Panc1 (cell line): ENCODE results near the gene LRCH1. TPM values are rescaled to one million over a fixed set of nuclear protein-coding genes. Genes with fewer than 3 reads are reported as not detected.

Experiments
- ATAC-seq: fragments of 200-7000 bp; cut with Tn5 transposase; 2 replicates; pipeline ENCODE4 v1.9.1; 2020; ENCODE audit warnings: mild to moderate bottlenecking, moderate library complexity
- BruUV-seq: library from RNA; stranded (reverse); fragments of 400-500 nt; replicated peaks from 2 replicates; lab custom pipeline; 2021; lab: Mats Ljungman, UMichigan
- CTCF ChIA-PET: fragments of 300-600 bp; sonication (Branson Sonifier 250); formaldehyde crosslinking; loops from one replicate; lab custom pipeline; 2022; ENCODE audit warnings: antibody characterized with exemption; lab: Charles Lee
- POLR2A ChIA-PET: fragments of 300-600 bp; sonication (Branson Sonifier 250); formaldehyde crosslinking; loops from one replicate; lab custom pipeline; 2022; ENCODE audit warnings: antibody characterized with exemption; lab: Charles Lee
- DNase-seq: peaks from one replicate; pipeline ENCODE4 v3.0.0-alpha.2; 2010; ENCODE audit warnings: low read depth, low spot score
- H3K27ac ChIP-seq: 2 replicates; pipeline ENCODE4 v1.5.1; 2011; ENCODE audit warnings: mild to moderate bottlenecking, low read length, inconsistent platforms
- H3K27me3 ChIP-seq: fragments of 200-500 bp; sonication (Bioruptor generic); 2 replicates; pipeline ENCODE4 v1.6.0; 2014; ENCODE audit warnings: low read length, inconsistent platforms; ENCODE audit not compliant: control insufficient read depth, insufficient read depth
- H3K36me3 ChIP-seq: fragments of 200-500 bp; sonication (Bioruptor generic); 2 replicates; pipeline ENCODE4 v1.5.1; 2014; ENCODE audit warnings: inconsistent platforms, mild to moderate bottlenecking, low read length, moderate library complexity; ENCODE audit not compliant: control insufficient read depth, insufficient read depth
- H3K4me1 ChIP-seq: 2 replicates; pipeline ENCODE4 v1.5.1; 2011; ENCODE audit warnings: inconsistent platforms, mild to moderate bottlenecking, low read length, moderate library complexity; ENCODE audit not compliant: control insufficient read depth, insufficient read depth
- H3K4me3 ChIP-seq, 2 experiments: 2 replicates each; pipeline ENCODE4 v1.5.1; 2011 to 2012; ENCODE audit warnings: low read depth in 2 of 2, low read length in 2 of 2, mild to moderate bottlenecking in 2 of 2, inconsistent platforms in 1 of 2, moderate library complexity in 1 of 2
- H3K9me3 ChIP-seq: fragments of 200-500 bp; sonication (Bioruptor generic); 2 replicates; pipeline ENCODE4 v1.5.1; 2014; ENCODE audit warnings: low read depth, mild to moderate bottlenecking, inconsistent platforms, low read length, moderate library complexity; ENCODE audit not compliant: control insufficient read depth, insufficient read depth
- CTCF ChIP-seq: fragments of 450-650 bp; IDR thresholded peaks from 2 replicates; pipeline ENCODE4 v1.5.1; 2017; ENCODE audit warnings: mild to moderate bottlenecking
- POLR2AphosphoS5 ChIP-seq: IDR thresholded peaks from 2 replicates; pipeline ENCODE4 v1.6.1; 2012; ENCODE audit warnings: mild to moderate bottlenecking, low read depth, low read length, moderate library complexity
- REST ChIP-seq, 2 experiments: IDR thresholded peaks; 2 replicates each; pipeline ENCODE4 v1.6.1; 2011 to 2012; ENCODE audit warnings: low read depth in 2 of 2, control low read depth in 1 of 2, low read length in 1 of 2, mild to moderate bottlenecking in 1 of 2, moderate library complexity in 1 of 2; ENCODE audit not compliant: insufficient read depth in 1 of 2
- SIN3A ChIP-seq: IDR thresholded peaks from 2 replicates; pipeline ENCODE4 v1.6.1; 2012; ENCODE audit warnings: low read depth, mild to moderate bottlenecking, low read length, moderate library complexity, borderline replicate concordance; ENCODE audit not compliant: insufficient read depth
- TCF7L2 ChIP-seq: IDR thresholded peaks from 2 replicates; pipeline ENCODE4 v1.6.1; 2011; ENCODE audit warnings: mild to moderate bottlenecking, low read depth, low read length, inconsistent platforms
- in situ Hi-C: cut with HindIII; loops from 2 replicates; pipeline ENCODE4 v1.10.0; 2016; ENCODE audit warnings: low sequenced_read_pairs, low pct_unique_long_range_greater_than_20kb
- intact Hi-C: fragments of 100-400 bp; cut with micrococcal nuclease; formaldehyde crosslinking; loops from one replicate; pipeline ENCODE4 v1.10.0; 2022; ENCODE audit not compliant: unreplicated experiment
- total RNA-seq: library from RNA; stranded (reverse); gene quantifications from one replicate; pipeline ENCODE4 v1.2.1, GENCODE V29; 2021; ENCODE audit not compliant: unreplicated experiment

LRCH1 gene
- total RNA-seq, 1 experiment from 2014 or later = 7.9 TPM

GRCh38 chr13:46663206-46664037 is 110.5 kb downstream of the LRCH1 start:
- POLR2A ChIA-PET = interaction anchor here (0.6 kb wide), 1 partner anchor 10 kb away, joined by 13 read pairs; no protein-coding TSS in a partner anchor
- BruUV-seq = no TSS peak
- intact Hi-C loops = no loop called here
- Histone ChIP-seq H3K9me3 (no peaks in the 10 kb centered on the region), H3K27ac (no peak overlapping the region), H3K27me3 (no peaks in the 10 kb centered on the region), H3K4me3 (no peak overlapping the region), H3K4me1 (0 out of 2 replicates have a peak, but pooled peaks cover 3% of the 10 kb centered on the region), H3K36me3 (no peaks in the 10 kb centered on the region)
- CTCF ChIA-PET = no interaction called here
- TF ChIP-seq REST (IDR thresholded peaks at IDR 0.05; ENCODE audit: insufficient read depth in 1 of 2, low read depth in 2 of 2, low read length in 1 of 2) (no peak), SIN3A (no peak), POLR2AphosphoS5 (no peak), CTCF (no peak), TCF7L2 (no peak)
- in situ Hi-C loops = no loop called here
- no peak for ATAC-seq
- DNase-seq = no peak

GRCh38 chr13:46664195-46664594 is 111.2 kb downstream of the LRCH1 start:
- DNase-seq = no peak
- Histone ChIP-seq H3K9me3 (no peaks in the 10 kb centered on the region), H3K27me3 (no peaks in the 10 kb centered on the region), H3K36me3 (no peaks in the 10 kb centered on the region), H3K4me3 (no peak overlapping the region), H3K4me1 (0 out of 2 replicates have a peak, but pooled peaks cover 3% of the 10 kb centered on the region), H3K27ac (no peak overlapping the region)
- intact Hi-C loops = no loop called here
- ATAC-seq = no peak
- ChIA-PET CTCF (no interaction called here), POLR2A (interaction anchor here (0.6 kb wide), 1 partner anchor 24 kb away, joined by 3 read pairs; no protein-coding TSS in a partner anchor)
- BruUV-seq = no TSS peak
- in situ Hi-C loops = no loop called here
- no peak for TF ChIP-seq REST (IDR thresholded peaks at IDR 0.05; ENCODE audit: insufficient read depth in 1 of 2, low read depth in 2 of 2, low read length in 1 of 2)
- no peak for TF ChIP-seq POLR2AphosphoS5
- no peak for TF ChIP-seq CTCF
- no peak for TF ChIP-seq SIN3A
